WI38 (cell line): ENCODE measurements around the gene SNTG2.
"Not testable (repeated sequence)": the region's sequence is repeated elsewhere in the genome, so short reads cannot be mapped to it uniquely, and the experiment has no call there.

Experiments
- H3K4me3 ChIP-seq: 2 replicates; pipeline ENCODE4 v1.5.1; 2011; ENCODE audit warnings: low read depth, mild to moderate bottlenecking, control low read depth, low read length
- TF ChIP-seq, protein P1 (sequence below): IDR thresholded peaks from 2 replicates; pipeline ENCODE4 v1.5.1; 2012; ENCODE audit warnings: low read depth, mild to moderate bottlenecking, control low read depth, low read length

SNTG2 gene

DNA sequence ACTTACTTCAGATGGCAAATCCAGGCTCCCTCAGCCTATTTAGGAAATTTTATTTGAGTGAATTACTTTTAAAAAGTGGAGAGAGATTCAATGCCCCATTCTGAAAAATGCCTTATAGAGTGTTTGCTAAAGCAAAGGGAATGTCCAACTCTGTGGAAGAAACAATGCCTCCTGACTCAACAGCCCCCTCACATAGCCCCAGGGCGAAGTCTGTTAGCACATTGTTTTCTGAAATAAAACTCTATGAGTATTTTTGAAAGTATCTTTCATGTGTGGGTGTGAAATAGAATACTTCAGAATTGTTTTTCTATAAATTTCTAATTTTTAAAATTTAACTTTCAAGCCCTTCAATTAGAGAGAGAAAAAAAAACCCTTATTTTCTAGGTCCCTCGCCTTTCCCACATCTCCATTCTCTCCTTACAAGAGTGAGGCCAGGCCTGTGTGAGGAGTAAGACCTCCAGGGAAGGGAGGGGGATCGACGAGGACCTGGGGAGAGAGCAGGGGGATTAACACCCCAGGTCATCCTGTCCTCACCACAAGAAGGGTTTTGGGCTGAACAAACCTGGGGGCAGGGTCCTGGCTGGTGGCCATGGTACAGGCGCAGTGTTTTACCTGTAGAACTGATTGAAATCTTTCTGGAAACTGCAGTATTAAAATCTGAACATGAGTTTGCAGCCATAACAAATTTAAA, 141.4 kb downstream of the SNTG2 start:
- TF ChIP-seq, protein P1, sequence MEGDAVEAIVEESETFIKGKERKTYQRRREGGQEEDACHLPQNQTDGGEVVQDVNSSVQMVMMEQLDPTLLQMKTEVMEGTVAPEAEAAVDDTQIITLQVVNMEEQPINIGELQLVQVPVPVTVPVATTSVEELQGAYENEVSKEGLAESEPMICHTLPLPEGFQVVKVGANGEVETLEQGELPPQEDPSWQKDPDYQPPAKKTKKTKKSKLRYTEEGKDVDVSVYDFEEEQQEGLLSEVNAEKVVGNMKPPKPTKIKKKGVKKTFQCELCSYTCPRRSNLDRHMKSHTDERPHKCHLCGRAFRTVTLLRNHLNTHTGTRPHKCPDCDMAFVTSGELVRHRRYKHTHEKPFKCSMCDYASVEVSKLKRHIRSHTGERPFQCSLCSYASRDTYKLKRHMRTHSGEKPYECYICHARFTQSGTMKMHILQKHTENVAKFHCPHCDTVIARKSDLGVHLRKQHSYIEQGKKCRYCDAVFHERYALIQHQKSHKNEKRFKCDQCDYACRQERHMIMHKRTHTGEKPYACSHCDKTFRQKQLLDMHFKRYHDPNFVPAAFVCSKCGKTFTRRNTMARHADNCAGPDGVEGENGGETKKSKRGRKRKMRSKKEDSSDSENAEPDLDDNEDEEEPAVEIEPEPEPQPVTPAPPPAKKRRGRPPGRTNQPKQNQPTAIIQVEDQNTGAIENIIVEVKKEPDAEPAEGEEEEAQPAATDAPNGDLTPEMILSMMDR: no peak
- H3K4me3 ChIP-seq: no peak overlapping the region

DNA sequence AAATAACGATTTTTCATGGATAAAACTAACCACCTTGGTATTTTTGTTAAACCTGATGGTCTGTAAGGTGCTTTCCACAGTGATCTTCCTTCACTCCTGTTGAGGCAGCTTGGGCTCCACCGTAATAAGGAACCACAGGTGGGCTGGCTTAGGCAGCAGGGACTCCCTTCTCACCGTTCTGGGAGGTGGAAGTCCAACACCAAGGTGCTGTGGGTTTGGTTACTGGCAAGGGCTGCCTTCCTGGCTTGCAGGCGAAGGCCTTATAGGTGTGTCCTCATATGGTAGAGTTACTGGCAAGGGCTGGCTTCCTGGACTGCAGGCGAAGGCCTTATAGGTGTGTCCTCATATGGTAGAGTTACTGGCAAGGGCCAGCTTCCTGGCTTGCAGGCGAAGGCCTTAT, 143.0 kb downstream of the SNTG2 start:
- not testable (repeated sequence) for H3K4me3 ChIP-seq

GRCh38 chr2:1097101-1097500, 146.5 kb downstream of the SNTG2 start:
- TF ChIP-seq, protein P1: no peak
- no peak overlapping the region for H3K4me3 ChIP-seq

DNA sequence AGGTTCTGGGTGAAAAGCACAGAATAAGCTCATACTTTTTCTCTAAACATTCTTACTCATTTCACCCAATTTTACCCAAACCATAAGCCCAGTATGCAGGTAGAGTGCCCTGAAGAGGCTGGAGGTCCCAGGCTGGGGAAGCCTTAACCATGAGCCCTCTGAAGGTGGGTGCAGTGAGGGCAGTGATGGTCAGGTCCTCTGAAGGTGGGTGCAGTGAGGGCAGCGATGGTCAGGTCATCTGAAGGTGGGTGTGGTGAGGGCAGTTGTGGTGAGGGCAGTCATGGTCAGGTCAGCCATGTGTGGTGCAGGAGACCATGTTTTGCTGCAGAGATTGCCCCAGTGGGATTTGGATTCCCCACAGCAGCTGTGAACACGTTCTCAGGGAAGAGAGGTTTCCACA, 148.8 kb downstream of the SNTG2 start:
- TF ChIP-seq, protein P1: no peak
- no peak overlapping the region for H3K4me3 ChIP-seq

GRCh38 chr2:1101011-1101782, 150.5 kb downstream of the SNTG2 start:
- TF ChIP-seq, protein P1: no peak
- H3K4me3 ChIP-seq: no peak overlapping the region

DNA sequence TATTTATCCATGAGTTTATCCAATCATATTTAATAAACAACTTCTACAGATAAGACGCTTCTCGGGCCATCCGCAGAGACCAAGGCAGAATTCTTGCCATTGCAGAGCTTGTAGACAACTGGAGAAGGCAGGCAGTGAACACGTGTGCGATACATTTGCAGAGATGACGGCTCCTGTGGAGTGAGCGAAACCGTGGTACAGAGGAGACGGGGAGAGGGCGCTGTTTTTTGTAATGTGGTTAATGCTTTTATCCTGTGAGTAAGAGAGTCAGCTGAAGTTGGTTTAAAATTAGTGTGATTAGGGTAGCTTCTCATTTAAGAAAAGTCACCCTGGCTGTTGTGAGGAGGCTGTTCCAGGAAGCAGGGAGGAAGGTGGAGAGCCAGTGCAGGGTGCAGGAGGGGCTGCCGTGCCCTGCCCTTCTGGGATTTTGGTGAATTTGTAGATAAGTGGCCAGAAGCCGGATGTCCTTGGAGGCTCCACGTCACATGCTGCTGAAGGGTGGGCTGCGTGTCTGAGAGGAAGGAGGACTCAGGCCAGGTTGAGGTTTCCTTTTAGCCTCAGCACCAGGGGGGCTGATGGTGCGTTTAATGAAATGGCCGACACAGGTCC, 151.4 kb downstream of the SNTG2 start:
- TF ChIP-seq, protein P1: no peak
- H3K4me3 ChIP-seq: no peak overlapping the region

DNA sequence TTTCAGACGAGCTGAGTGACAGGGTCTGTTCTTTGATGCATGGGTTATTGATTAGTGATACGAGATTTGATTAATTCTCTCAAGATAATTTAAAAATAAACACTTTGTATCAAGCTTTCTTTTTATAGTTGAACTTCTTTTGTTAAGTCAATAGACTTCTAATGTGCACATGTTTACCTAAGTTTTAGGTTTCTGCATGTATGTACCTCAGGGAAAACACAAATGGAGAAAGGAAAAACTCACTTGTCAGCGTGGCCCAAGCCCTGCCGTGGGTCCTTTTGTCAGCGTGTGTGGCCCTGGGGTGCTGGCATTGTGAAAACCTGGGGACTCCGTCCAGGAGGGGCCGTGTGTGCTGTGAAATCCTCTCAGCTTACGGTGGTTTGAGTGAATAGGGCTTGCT, 153.7 kb downstream of the SNTG2 start:
- no peak overlapping the region for H3K4me3 ChIP-seq
- TF ChIP-seq, protein P1: no peak

GRCh38 chr2:1106344-1106743, 155.7 kb downstream of the SNTG2 start:
- not testable (repeated sequence) for H3K4me3 ChIP-seq
